H9 (cell line): ENCODE measurements around the gene MED13L. TPM values are rescaled to one million over a fixed set of nuclear protein-coding genes. Genes with fewer than 3 reads are reported as not detected.

ENCODE experiments used
- DNase-seq: peaks from one replicate; pipeline ENCODE4 v3.0.0-alpha.2; 2017
- H2AFZ ChIP-seq: one replicate; pipeline ENCODE4 v1.6.1; 2013; ENCODE audit warnings: mild to moderate bottlenecking, low read length, control low read depth, moderate library complexity
- H2AK5ac ChIP-seq: 2 replicates; pipeline ENCODE4 v1.6.1; 2013; ENCODE audit warnings: low read length, control low read depth, mixed read lengths; ENCODE audit not compliant: insufficient read length
- H2BK120ac ChIP-seq: one replicate; pipeline ENCODE4 v1.6.1; 2013; ENCODE audit warnings: low read depth, mild to moderate bottlenecking, low read length, control low read depth, inconsistent platforms; ENCODE audit not compliant: poor library complexity, severe bottlenecking
- H2BK12ac ChIP-seq: 2 replicates; pipeline ENCODE4 v1.6.1; 2013; ENCODE audit warnings: low read length, control low read depth, mixed read lengths, low read depth; ENCODE audit not compliant: insufficient read length
- H2BK15ac ChIP-seq: 2 replicates; pipeline ENCODE4 v1.6.1; 2013; ENCODE audit warnings: low read depth, low read length, control low read depth
- H2BK20ac ChIP-seq: one replicate; pipeline ENCODE4 v1.6.1; 2013; ENCODE audit warnings: low read depth, mild to moderate bottlenecking, low read length, control low read depth, inconsistent platforms; ENCODE audit not compliant: poor library complexity, severe bottlenecking
- H2BK5ac ChIP-seq: 2 replicates; pipeline ENCODE4 v1.6.1; 2013; ENCODE audit warnings: low read length, control low read depth, mixed read lengths; ENCODE audit not compliant: insufficient read length
- H3K14ac ChIP-seq: 2 replicates; pipeline ENCODE4 v1.6.1; 2013; ENCODE audit warnings: low read length, control low read depth; ENCODE audit not compliant: insufficient read depth
- H3K18ac ChIP-seq: 2 replicates; pipeline ENCODE4 v1.6.1; 2013; ENCODE audit warnings: low read depth, mild to moderate bottlenecking, mixed read lengths, low read length, control low read depth; ENCODE audit not compliant: insufficient read length
- H3K23ac ChIP-seq: 2 replicates; pipeline ENCODE4 v1.6.1; 2013; ENCODE audit warnings: low read length, control low read depth, mixed read lengths, low read depth; ENCODE audit not compliant: insufficient read length
- H3K23me2 ChIP-seq: 2 replicates; pipeline ENCODE4 v1.6.1; 2013; ENCODE audit warnings: low read depth, mild to moderate bottlenecking, mixed read lengths, low read length, control low read depth; ENCODE audit not compliant: insufficient read length, poor library complexity, severe bottlenecking
- H3K27ac ChIP-seq: 2 replicates; pipeline ENCODE4 v1.5.1; 2013; ENCODE audit warnings: low read length, control low read depth, mixed read lengths, low read depth; ENCODE audit not compliant: insufficient read length
- H3K27me3 ChIP-seq: 2 replicates; pipeline ENCODE4 v1.6.1; 2013; ENCODE audit warnings: low read length, control low read depth, inconsistent platforms; ENCODE audit not compliant: insufficient read depth
- H3K4ac ChIP-seq: 2 replicates; pipeline ENCODE4 v1.6.1; 2013; ENCODE audit warnings: low read depth, mild to moderate bottlenecking, control low read depth, inconsistent platforms, low read length, moderate library complexity
- H3K4me1 ChIP-seq: 2 replicates; pipeline ENCODE4 v1.6.1; 2013; ENCODE audit warnings: low read length, control low read depth, inconsistent platforms; ENCODE audit not compliant: insufficient read depth
- H3K4me2 ChIP-seq: 2 replicates; pipeline ENCODE4 v1.6.1; 2013; ENCODE audit warnings: low read length, control low read depth, mixed read lengths; ENCODE audit not compliant: insufficient read length, insufficient read depth
- H3K56ac ChIP-seq: 2 replicates; pipeline ENCODE4 v1.6.1; 2013; ENCODE audit warnings: low read depth, mild to moderate bottlenecking, mixed read lengths, low read length, control low read depth; ENCODE audit not compliant: insufficient read length
- H3K79me1 ChIP-seq: 2 replicates; pipeline ENCODE4 v1.6.1; 2013; ENCODE audit warnings: low read depth, mild to moderate bottlenecking, moderate library complexity, low read length, control low read depth, inconsistent platforms; ENCODE audit not compliant: insufficient read depth, poor library complexity, severe bottlenecking
- H3K79me2 ChIP-seq: 2 replicates; pipeline ENCODE4 v1.6.1; 2013; ENCODE audit warnings: low read length, control low read depth, inconsistent platforms; ENCODE audit not compliant: insufficient read depth
- H3K9ac ChIP-seq: 2 replicates; pipeline ENCODE4 v1.6.1; 2013; ENCODE audit warnings: low read length, control low read depth, mixed read lengths; ENCODE audit not compliant: insufficient read length; ENCODE audit errors: extremely low read depth
- H3K9me3 ChIP-seq: one replicate; pipeline ENCODE4 v1.6.1; 2013; ENCODE audit warnings: low read depth, low read length, inconsistent platforms; ENCODE audit not compliant: control insufficient read depth
- H3T11ph ChIP-seq: one replicate; pipeline ENCODE4 v1.6.1; 2013; ENCODE audit warnings: mild to moderate bottlenecking, low read length, control low read depth, inconsistent platforms
- H4K20me1 ChIP-seq: one replicate; pipeline ENCODE4 v1.6.1; 2013; ENCODE audit not compliant: control insufficient read depth, insufficient read length, insufficient read depth
- H4K5ac ChIP-seq: 2 replicates; pipeline ENCODE4 v1.6.1; 2013; ENCODE audit warnings: low read depth, mild to moderate bottlenecking, mixed read lengths, low read length, control low read depth; ENCODE audit not compliant: insufficient read length
- H4K8ac ChIP-seq: replicated peaks from 2 replicates; pipeline ENCODE4 v1.6.1; 2013; ENCODE audit warnings: low read length, control low read depth, mixed read lengths, low read depth; ENCODE audit not compliant: insufficient read length
- H4K91ac ChIP-seq: 2 replicates; pipeline ENCODE4 v1.6.1; 2013; ENCODE audit warnings: low read depth, mild to moderate bottlenecking, moderate library complexity, mixed read lengths, low read length, control low read depth; ENCODE audit not compliant: insufficient read length
- H3K27ac Mint-ChIP-seq, 3 experiments: 2 replicates in 2 of 3; 3 replicates in 1 of 3; pipeline ENCODE4 v1.8.0; 2020 to 2021; ENCODE audit warnings: mixed read lengths in 3 of 3, mild to moderate bottlenecking in 1 of 3, moderate library complexity in 1 of 3
- H3K27me3 Mint-ChIP-seq: 2 replicates; pipeline ENCODE4 v1.8.0; 2021; ENCODE audit warnings: low read depth, mild to moderate bottlenecking, moderate library complexity, mixed read lengths
- H3K36me3 Mint-ChIP-seq, 3 experiments: 2 replicates in 2 of 3; 3 replicates in 1 of 3; pipeline ENCODE4 v1.8.0; 2020 to 2021; ENCODE audit warnings: low read depth in 3 of 3, mixed read lengths in 3 of 3; ENCODE audit not compliant: insufficient read depth in 1 of 3
- H3K4me1 Mint-ChIP-seq, 2 experiments: 2 replicates each; pipeline ENCODE4 v1.8.0; 2020; ENCODE audit warnings: mixed read lengths in 2 of 2
- H3K4me3 Mint-ChIP-seq, 2 experiments: 2 replicates in 1 of 2; 3 replicates in 1 of 2; pipeline ENCODE4 v1.8.0; 2020 to 2021; ENCODE audit warnings: mild to moderate bottlenecking in 2 of 2, mixed read lengths in 2 of 2, moderate library complexity in 1 of 2
- H3K9me3 Mint-ChIP-seq, 2 experiments: 2 replicates in 1 of 2; 3 replicates in 1 of 2; pipeline ENCODE4 v1.8.0; 2020; ENCODE audit warnings: mild to moderate bottlenecking in 2 of 2, mixed read lengths in 2 of 2, moderate library complexity in 1 of 2
- WGBS: extraction: QIAGEN DNeasy Blood & Tissue Kit; methylation state at CpG from one replicate; pipeline ENCODE4 v1.1.7; 2013; ENCODE audit warnings: missing lambda C conversion rate, low lambda C conversion rate, mixed read lengths; ENCODE audit not compliant: insufficient read length; ENCODE audit errors: extremely low coverage; 5-methylcytosine and 5-hydroxymethylcytosine counted together
- total RNA-seq: library from RNA; stranded (reverse); gene quantifications from 2 replicates; pipeline ENCODE4 v1.2.1, GENCODE V29; 2021
- TF ChIP-seq, protein P1 (sequence below): fragments of 200-600 bp; sonication (generic); conservative IDR thresholded peaks from 3 replicates; pipeline ENCODE4 v1.8.0; 2021; ENCODE audit warnings: antibody characterized with exemption, mild to moderate bottlenecking

MED13L gene
- total RNA-seq, 1 experiment from 2014 or later: 52.4 TPM

DNA sequence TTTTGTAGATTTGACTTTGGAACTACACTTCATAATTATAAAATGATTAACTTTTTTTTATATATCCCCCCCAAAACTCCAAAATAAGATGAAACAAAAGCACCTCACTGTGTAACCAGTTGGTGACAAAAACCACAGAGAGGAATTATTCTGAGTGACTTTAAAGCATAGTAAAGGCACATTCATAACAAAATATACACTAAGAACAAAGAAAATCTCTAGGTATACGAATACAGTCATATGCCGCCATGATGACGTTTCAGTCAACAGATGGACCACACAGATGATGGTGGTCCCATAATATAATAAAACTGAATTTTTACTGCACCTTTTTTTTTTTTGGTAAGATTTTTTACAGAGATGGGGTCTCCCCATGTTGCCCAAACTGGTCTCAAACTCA, 70.7 kb downstream of the MED13L start:
- no CpG with 5 or more reads among the region's 3 CpGs for WGBS

More for the DNA sequence above, 70.7 kb downstream of the MED13L start:
- H2BK20ac ChIP-seq: no peak overlapping the region
- no peaks in the 10 kb centered on the region for H4K20me1 ChIP-seq
- H3K23me2 ChIP-seq: no peaks in the 10 kb centered on the region
- no peak overlapping the region for H3K9ac ChIP-seq
- no peak overlapping the region for H2BK15ac ChIP-seq
- Mint-ChIP-seq H3K36me3 (no peaks in the 10 kb centered on the region), H3K27ac (no peak overlapping the region; a peak in 1 of 7 replicates), H3K27me3 (no peaks in the 10 kb centered on the region), H3K4me1 (peaks cover 31 to 54% of the 10 kb centered on the region in 2 experiments), H3K4me3 (no peak overlapping the region), H3K9me3 (no peaks in the 10 kb centered on the region)
- H4K8ac ChIP-seq: no peak overlapping the region
- H3K23ac ChIP-seq: no peak overlapping the region
- TF ChIP-seq, protein P1, sequence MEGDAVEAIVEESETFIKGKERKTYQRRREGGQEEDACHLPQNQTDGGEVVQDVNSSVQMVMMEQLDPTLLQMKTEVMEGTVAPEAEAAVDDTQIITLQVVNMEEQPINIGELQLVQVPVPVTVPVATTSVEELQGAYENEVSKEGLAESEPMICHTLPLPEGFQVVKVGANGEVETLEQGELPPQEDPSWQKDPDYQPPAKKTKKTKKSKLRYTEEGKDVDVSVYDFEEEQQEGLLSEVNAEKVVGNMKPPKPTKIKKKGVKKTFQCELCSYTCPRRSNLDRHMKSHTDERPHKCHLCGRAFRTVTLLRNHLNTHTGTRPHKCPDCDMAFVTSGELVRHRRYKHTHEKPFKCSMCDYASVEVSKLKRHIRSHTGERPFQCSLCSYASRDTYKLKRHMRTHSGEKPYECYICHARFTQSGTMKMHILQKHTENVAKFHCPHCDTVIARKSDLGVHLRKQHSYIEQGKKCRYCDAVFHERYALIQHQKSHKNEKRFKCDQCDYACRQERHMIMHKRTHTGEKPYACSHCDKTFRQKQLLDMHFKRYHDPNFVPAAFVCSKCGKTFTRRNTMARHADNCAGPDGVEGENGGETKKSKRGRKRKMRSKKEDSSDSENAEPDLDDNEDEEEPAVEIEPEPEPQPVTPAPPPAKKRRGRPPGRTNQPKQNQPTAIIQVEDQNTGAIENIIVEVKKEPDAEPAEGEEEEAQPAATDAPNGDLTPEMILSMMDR: no peak
- H3K4ac ChIP-seq: no peak overlapping the region
- no peak overlapping the region for H4K5ac ChIP-seq
- H3K79me2 ChIP-seq: peaks cover 10% of the 10 kb centered on the region; the same call in 1 of the 2 replicates
- no peak overlapping the region for H2AK5ac ChIP-seq
- H3K27ac ChIP-seq: no peak overlapping the region
- H3K9me3 ChIP-seq: no peaks in the 10 kb centered on the region
- H3K18ac ChIP-seq: no peak overlapping the region
- peaks cover 7% of the 10 kb centered on the region for H3K79me1 ChIP-seq
- no peak overlapping the region for H2BK120ac ChIP-seq
- H3K4me1 ChIP-seq: peaks cover 4% of the 10 kb centered on the region; the same call in 1 of the 2 replicates
- H3T11ph ChIP-seq: no peak overlapping the region
- no peak for DNase-seq
- no peak overlapping the region for H3K4me2 ChIP-seq
- H2BK5ac ChIP-seq: no peak overlapping the region
- H3K56ac ChIP-seq: no peak overlapping the region
- no peak overlapping the region for H4K91ac ChIP-seq
- H3K27me3 ChIP-seq: no peaks in the 10 kb centered on the region
- no peak overlapping the region for H2BK12ac ChIP-seq
- H3K14ac ChIP-seq: no peak overlapping the region
- no peak overlapping the region for H2AFZ ChIP-seq
